ENCODE results near the gene ZNF541. TPM values are rescaled to one million over a fixed set of nuclear protein-coding genes. Genes with fewer than 3 reads are reported as not detected.

ZNF541 gene
- total and polyA plus RNA-seq, 4 donors: 0.12 to 0.52 (median 0.24) TPM; not detected in 1

GRCh38 chr19:47539747-47540311 lies 33.1 kb downstream of the ZNF541 start:
- Histone ChIP-seq H3K4me3 (no peak overlapping the region), H3K9me3 (ENCODE audit: control insufficient read depth in 4 of 4, insufficient read depth in 3 of 4, low read length in 3 of 4) (peaks cover 0 to 2% (median 0%) of the 10 kb centered on the region in 4 donors), H3K36me3 (ENCODE audit: control insufficient read depth in 4 of 4, insufficient read depth in 4 of 4, low read length in 4 of 4) (no peaks in the 10 kb centered on the region), H3K27ac (ENCODE audit: low read depth in 1 of 2, low read length in 1 of 2) (no peak overlapping the region), H3K27me3 (ENCODE audit: control insufficient read depth in 3 of 3, insufficient read depth in 3 of 3, low read length in 2 of 3) (peaks cover 0 to 3% (median 2%) of the 10 kb centered on the region in 3 donors), H3K9ac (ENCODE audit: insufficient read depth in 1 of 2, low read length in 2 of 2) (no peak overlapping the region), H3K4me1 (ENCODE audit: control insufficient read depth in 5 of 5, insufficient read depth in 5 of 5, low read length in 5 of 5) (no peaks in the 10 kb centered on the region)
- TF ChIP-seq CTCF (IDR thresholded peaks at IDR 0.05; ENCODE audit: control extremely low read depth, extremely low read depth): no peak
- WGBS, 2 donors: 74 to 85% methylated on average over 12 of the region's 12 CpGs
- no peak for DNase-seq
- no peak for ATAC-seq (ENCODE audit: insufficient read depth, low FRiP score)

GRCh38 chr19:47538812-47539211 lies 34.1 kb downstream of the ZNF541 start:
- ATAC-seq (ENCODE audit: insufficient read depth, low FRiP score) (no peak), DNase-seq (no peak)
- no peak for TF ChIP-seq CTCF (IDR thresholded peaks at IDR 0.05; ENCODE audit: control extremely low read depth, extremely low read depth)
- H3K27me3 ChIP-seq (ENCODE audit: control insufficient read depth in 3 of 3, insufficient read depth in 3 of 3, low read length in 2 of 3): no peaks in the 10 kb centered on the region
- no peaks in the 10 kb centered on the region for H3K4me1 ChIP-seq (ENCODE audit: control insufficient read depth in 5 of 5, insufficient read depth in 5 of 5, low read length in 5 of 5)
- H3K9ac ChIP-seq (ENCODE audit: insufficient read depth in 1 of 2, low read length in 2 of 2): no peak overlapping the region
- H3K36me3 ChIP-seq (ENCODE audit: control insufficient read depth in 4 of 4, insufficient read depth in 4 of 4, low read length in 4 of 4): no peaks in the 10 kb centered on the region
- no peak overlapping the region for H3K4me3 ChIP-seq
- no peak overlapping the region for H3K27ac ChIP-seq (ENCODE audit: low read depth in 1 of 2, low read length in 1 of 2)
- 89 to 93% methylated on average over 5 of the region's 5 CpGs for WGBS, 2 donors
- H3K9me3 ChIP-seq (ENCODE audit: control insufficient read depth in 4 of 4, insufficient read depth in 3 of 4, low read length in 3 of 4): no peaks in the 10 kb centered on the region

GRCh38 chr19:47537493-47537892 lies 35.5 kb downstream of the ZNF541 start:
- Histone ChIP-seq H3K9me3 (ENCODE audit: control insufficient read depth in 4 of 4, insufficient read depth in 3 of 4, low read length in 3 of 4) (no peaks in the 10 kb centered on the region), H3K9ac (ENCODE audit: insufficient read depth in 1 of 2, low read length in 2 of 2) (no peak overlapping the region), H3K4me3 (no peak overlapping the region), H3K4me1 (ENCODE audit: control insufficient read depth in 5 of 5, insufficient read depth in 5 of 5, low read length in 5 of 5) (no peaks in the 10 kb centered on the region), H3K27ac (ENCODE audit: low read depth in 1 of 2, low read length in 1 of 2) (no peak overlapping the region), H3K36me3 (ENCODE audit: control insufficient read depth in 4 of 4, insufficient read depth in 4 of 4, low read length in 4 of 4) (no peaks in the 10 kb centered on the region), H3K27me3 (ENCODE audit: control insufficient read depth in 3 of 3, insufficient read depth in 3 of 3, low read length in 2 of 3) (no peaks in the 10 kb centered on the region)
- DNase-seq (no peak), ATAC-seq (ENCODE audit: insufficient read depth, low FRiP score) (no peak)
- WGBS, 2 donors: 92 to 93% methylated on average over 4 of the region's 4 CpGs
- TF ChIP-seq CTCF (IDR thresholded peaks at IDR 0.05; ENCODE audit: control extremely low read depth, extremely low read depth): no peak

- Histone ChIP-seq H3K27me3 (ENCODE audit: control insufficient read depth in 3 of 3, insufficient read depth in 3 of 3, low read length in 2 of 3) (peaks cover 0 to 2% (median 0%) of the 10 kb centered on the region in 3 donors), H3K36me3 (ENCODE audit: control insufficient read depth in 4 of 4, insufficient read depth in 4 of 4, low read length in 4 of 4) (no peaks in the 10 kb centered on the region), H3K9ac (ENCODE audit: insufficient read depth in 1 of 2, low read length in 2 of 2) (no peak overlapping the region), H3K4me1 (ENCODE audit: control insufficient read depth in 5 of 5, insufficient read depth in 5 of 5, low read length in 5 of 5) (no peaks in the 10 kb centered on the region), H3K9me3 (ENCODE audit: control insufficient read depth in 4 of 4, insufficient read depth in 3 of 4, low read length in 3 of 4) (no peaks in the 10 kb centered on the region), H3K27ac (ENCODE audit: low read depth in 1 of 2, low read length in 1 of 2) (no peak overlapping the region), H3K4me3 (no peak overlapping the region)
- DNase-seq: no peak
- no peak for TF ChIP-seq CTCF (IDR thresholded peaks at IDR 0.05; ENCODE audit: control extremely low read depth, extremely low read depth)
- no peak for ATAC-seq (ENCODE audit: insufficient read depth, low FRiP score)
- WGBS, 2 donors: 73 to 77% methylated on average over 1 of the region's 1 CpG
Measured at GRCh38 chr19:47534628-47535027, 38.3 kb downstream of the ZNF541 start.
